RWPE2 (cell line): Measurements from ENCODE around the gene SLC16A8.

Source experiments
- ATAC-seq: fragments of 200-7000 bp; cut with Tn5 transposase; 3 replicates; pipeline ENCODE4 v1.9.1; 2021; ENCODE audit warnings: low read depth
- DNase-seq: peaks from one replicate; pipeline ENCODE4 v3.0.0-alpha.2; 2020; ENCODE audit warnings: low spot score
- H3K27ac ChIP-seq: fragments of 450-650 bp; 2 replicates; pipeline ENCODE4 v1.5.1; 2017; ENCODE audit warnings: mild to moderate bottlenecking; ENCODE audit not compliant: poor library complexity, severe bottlenecking
- H3K27me3 ChIP-seq: fragments of 250-450 bp; sonication (Bioruptor Pico); 2 replicates; pipeline ENCODE4 v1.5.1; 2021; ENCODE audit warnings: mild to moderate bottlenecking, moderate library complexity; ENCODE audit not compliant: insufficient read depth, poor library complexity, severe bottlenecking
- H3K36me3 ChIP-seq: fragments of 250-450 bp; sonication (Bioruptor Pico); 2 replicates; pipeline ENCODE4 v1.5.1; 2020; ENCODE audit warnings: low read depth, mild to moderate bottlenecking, moderate library complexity
- H3K4me1 ChIP-seq: fragments of 250-450 bp; sonication (Bioruptor Pico); 2 replicates; pipeline ENCODE4 v1.5.1; 2021; ENCODE audit warnings: mild to moderate bottlenecking, moderate library complexity; ENCODE audit not compliant: insufficient read depth, poor library complexity, severe bottlenecking
- H3K4me3 ChIP-seq: fragments of 250-450 bp; sonication (Bioruptor Pico); 2 replicates; pipeline ENCODE4 v1.5.1; 2021; ENCODE audit warnings: mild to moderate bottlenecking, moderate library complexity; ENCODE audit not compliant: severe bottlenecking
- H3K9me3 ChIP-seq: fragments of 250-450 bp; sonication (Bioruptor Pico); 2 replicates; pipeline ENCODE4 v1.5.1; 2021; ENCODE audit warnings: mild to moderate bottlenecking, moderate library complexity; ENCODE audit not compliant: severe bottlenecking
- TF ChIP-seq, protein P1 (sequence below): fragments of 450-650 bp; IDR thresholded peaks from one replicate; pipeline ENCODE4 v1.5.1; 2017; ENCODE audit warnings: mild to moderate bottlenecking, moderate library complexity; ENCODE audit not compliant: poor library complexity, severe bottlenecking

SLC16A8 gene

GRCh38 chr22:38071421-38072321 lies 12.3 kb downstream of the SLC16A8 start:
- Histone ChIP-seq H3K4me3 (no peak overlapping the region), H3K4me1 (no peaks in the 10 kb centered on the region), H3K27ac (no peak overlapping the region), H3K27me3 (no peaks in the 10 kb centered on the region), H3K9me3 (no peaks in the 10 kb centered on the region), H3K36me3 (peaks cover 27% of the 10 kb centered on the region)
- ATAC-seq (no peak), DNase-seq (no peak)
- TF ChIP-seq, protein P1, sequence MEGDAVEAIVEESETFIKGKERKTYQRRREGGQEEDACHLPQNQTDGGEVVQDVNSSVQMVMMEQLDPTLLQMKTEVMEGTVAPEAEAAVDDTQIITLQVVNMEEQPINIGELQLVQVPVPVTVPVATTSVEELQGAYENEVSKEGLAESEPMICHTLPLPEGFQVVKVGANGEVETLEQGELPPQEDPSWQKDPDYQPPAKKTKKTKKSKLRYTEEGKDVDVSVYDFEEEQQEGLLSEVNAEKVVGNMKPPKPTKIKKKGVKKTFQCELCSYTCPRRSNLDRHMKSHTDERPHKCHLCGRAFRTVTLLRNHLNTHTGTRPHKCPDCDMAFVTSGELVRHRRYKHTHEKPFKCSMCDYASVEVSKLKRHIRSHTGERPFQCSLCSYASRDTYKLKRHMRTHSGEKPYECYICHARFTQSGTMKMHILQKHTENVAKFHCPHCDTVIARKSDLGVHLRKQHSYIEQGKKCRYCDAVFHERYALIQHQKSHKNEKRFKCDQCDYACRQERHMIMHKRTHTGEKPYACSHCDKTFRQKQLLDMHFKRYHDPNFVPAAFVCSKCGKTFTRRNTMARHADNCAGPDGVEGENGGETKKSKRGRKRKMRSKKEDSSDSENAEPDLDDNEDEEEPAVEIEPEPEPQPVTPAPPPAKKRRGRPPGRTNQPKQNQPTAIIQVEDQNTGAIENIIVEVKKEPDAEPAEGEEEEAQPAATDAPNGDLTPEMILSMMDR, result no peak

DNA sequence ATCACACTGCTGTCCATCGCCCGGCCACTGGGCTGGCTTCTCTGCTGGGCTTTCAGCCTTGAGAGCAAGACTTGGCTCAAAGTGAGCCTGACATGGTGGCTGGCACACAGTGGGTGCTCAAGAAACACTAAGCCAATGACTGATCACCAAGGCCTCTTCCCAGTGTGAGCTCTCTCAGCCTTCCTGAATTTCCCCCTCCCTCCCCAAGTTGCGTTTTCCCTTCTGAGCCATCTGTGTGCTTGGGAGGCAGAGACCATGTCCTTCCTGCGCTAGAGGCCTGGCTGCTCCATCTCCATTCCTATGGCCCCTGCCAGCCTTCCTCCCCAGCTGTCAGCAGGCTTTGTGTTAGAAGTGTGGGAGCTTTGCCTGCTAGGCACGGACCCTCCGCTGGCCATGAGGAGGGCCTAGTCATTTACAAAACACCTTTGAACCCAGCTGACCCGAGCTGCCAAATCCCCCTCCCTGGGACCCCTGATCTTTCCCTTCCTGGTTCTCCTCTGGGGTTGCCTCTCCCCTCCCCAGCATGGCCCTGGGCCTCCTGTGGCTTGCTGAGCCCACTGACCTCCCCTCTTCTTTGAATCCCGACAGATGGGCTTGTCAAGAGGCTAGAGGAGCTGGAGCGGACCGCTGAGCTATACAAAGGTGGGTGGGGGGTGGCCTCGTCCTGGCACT lies 13.6 kb downstream of the SLC16A8 start:
- Histone ChIP-seq H3K9me3 (no peaks in the 10 kb centered on the region), H3K4me1 (no peaks in the 10 kb centered on the region), H3K4me3 (no peak overlapping the region), H3K36me3 (peaks cover 34% of the 10 kb centered on the region), H3K27me3 (no peaks in the 10 kb centered on the region), H3K27ac (no peak overlapping the region)
- DNase-seq (no peak), ATAC-seq (no peak)
- TF ChIP-seq, protein P1, result no peak

GRCh38 chr22:38069372-38070249 lies 14.4 kb downstream of the SLC16A8 start:
- Histone ChIP-seq H3K27me3 (no peaks in the 10 kb centered on the region), H3K4me3 (no peak overlapping the region), H3K36me3 (peaks cover 38% of the 10 kb centered on the region), H3K27ac (no peak overlapping the region), H3K4me1 (no peaks in the 10 kb centered on the region), H3K9me3 (no peaks in the 10 kb centered on the region)
- ATAC-seq (no peak), DNase-seq (no peak)
- TF ChIP-seq, protein P1, result peak; percentile 27

DNA sequence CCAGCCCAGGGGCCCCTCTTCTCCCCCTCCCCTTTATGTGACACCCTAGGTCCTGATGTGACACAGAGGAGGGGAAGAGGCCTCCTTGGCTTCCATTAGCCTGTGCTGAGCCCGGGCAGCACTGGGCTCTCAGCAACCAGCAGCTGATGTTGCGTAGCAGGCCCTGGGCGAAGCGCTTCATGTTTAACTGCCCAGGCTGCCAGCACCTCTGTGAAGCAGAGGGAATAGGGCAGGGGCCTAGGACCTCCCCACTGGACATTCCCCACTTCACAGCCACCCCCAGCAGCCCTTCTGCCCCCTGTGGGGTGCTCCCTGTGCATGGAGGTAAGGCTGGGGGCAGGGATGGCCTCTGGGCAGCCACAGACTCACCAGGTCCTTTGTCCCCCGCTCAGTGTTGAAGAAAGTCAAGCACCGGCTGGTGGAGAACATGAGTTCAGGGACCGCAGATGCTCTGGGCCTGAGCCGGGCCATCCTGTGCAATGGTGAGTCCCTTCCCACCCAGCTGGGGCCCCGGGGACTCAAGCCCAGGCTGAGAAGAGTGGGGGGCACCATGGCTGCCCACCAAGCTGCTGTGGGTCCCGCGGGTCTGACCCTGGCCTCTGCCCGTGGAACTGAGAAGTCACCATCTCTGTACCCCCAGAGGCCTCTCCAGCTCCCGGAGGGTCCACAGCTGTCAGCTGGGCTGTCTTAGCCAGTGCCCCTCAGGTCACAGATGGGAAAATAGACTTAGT lies 15.2 kb downstream of the SLC16A8 start:
- Histone ChIP-seq H3K4me3 (no peak overlapping the region), H3K27me3 (no peaks in the 10 kb centered on the region), H3K4me1 (no peaks in the 10 kb centered on the region), H3K9me3 (no peaks in the 10 kb centered on the region), H3K27ac (no peak overlapping the region), H3K36me3 (peaks cover 46% of the 10 kb centered on the region)
- ATAC-seq (no peak), DNase-seq (peak; percentile 50)
- TF ChIP-seq, protein P1, result no peak
